Measurements from ENCODE around the gene MTAP.

- TF ChIP-seq YY1 (IDR thresholded peaks at IDR 0.05) (no peak), CTCF (IDR thresholded peaks at IDR 0.05; ENCODE audit: low read depth, low read length, missing input control) (no peak), TAF1 (conservative IDR thresholded peaks at IDR 0.05) (no peak), ZBTB33 (IDR thresholded peaks at IDR 0.05) (no peak), SP1 (IDR thresholded peaks at IDR 0.05) (no peak), MAX (IDR thresholded peaks at IDR 0.05) (no peak)
Measured at GRCh38 chr9:21828853-21829410, 26.5 kb downstream of the MTAP start.
